Measurements from ENCODE around the gene PNPT1. TPM values are rescaled to one million over a fixed set of nuclear protein-coding genes. Genes with fewer than 3 reads are reported as not detected.

The PNPT1 gene
- total and polyA plus RNA-seq, 2 of the 8 experiments (the other 6 are each of a cell fraction or from before 2014, with no cell fraction given), result 8.3 to 40.2 TPM

GRCh38 chr2:55627915-55628314 lies 65.7 kb downstream of the PNPT1 start:
- Histone ChIP-seq H3K23me2 (ENCODE audit: low read depth, low read length) (no peaks in the 10 kb centered on the region), H4K91ac (replicated peaks; ENCODE audit: insufficient read length, low read length) (no peak overlapping the region), H3K14ac (ENCODE audit: insufficient read length) (no peak overlapping the region), H3K9me3 (ENCODE audit: insufficient read depth in 2 of 2, low read depth in 1 of 2, low read length in 1 of 2) (no peaks in the 10 kb centered on the region), H3K4me1 (replicated peaks in 1 of 4; ENCODE audit: control insufficient read depth in 3 of 4, insufficient read depth in 4 of 4, low read length in 3 of 4) (no peaks in the 10 kb centered on the region), H3K4me3 (ENCODE audit: extremely low read depth in 1 of 4, insufficient read depth in 2 of 4, low read depth in 3 of 4, low read length in 4 of 4) (no peak overlapping the region), H3K36me3 (ENCODE audit: control insufficient read depth in 2 of 4, insufficient read depth in 4 of 4, low read length in 3 of 4) (peaks cover 0 to under 1% (median 0%) of the 10 kb centered on the region in 4 experiments; a peak in 2 of 8 replicates), H3K27me3 (replicated peaks in 1 of 4; ENCODE audit: control insufficient read depth in 3 of 4, extremely low read depth in 1 of 4, insufficient read depth in 3 of 4, low read length in 3 of 4) (no peaks in the 10 kb centered on the region), H3K27ac (ENCODE audit: low read depth, low read length) (no peak overlapping the region), H2BK20ac (ENCODE audit: low read length) (no peak overlapping the region), H2AFZ (ENCODE audit: low read length) (no peak overlapping the region), H2BK5ac (ENCODE audit: low read depth, low read length) (no peak overlapping the region), H2AK5ac (ENCODE audit: low read depth, low read length) (no peak overlapping the region), H3K4me2 (ENCODE audit: insufficient read depth in 1 of 2, low read depth in 2 of 2, low read length in 2 of 2) (no peak overlapping the region), H2BK120ac (replicated peaks; ENCODE audit: low read depth, low read length) (no peak overlapping the region), H4K5ac (ENCODE audit: insufficient read length, low read depth, low read length) (no peak overlapping the region), H3K18ac (ENCODE audit: extremely low read depth, low read length) (no peak overlapping the region), H3K9ac (replicated peaks in 1 of 4; ENCODE audit: extremely low read depth in 1 of 4, low read depth in 3 of 4, low read length in 3 of 4) (no peak overlapping the region), H3K79me2 (ENCODE audit: control insufficient read depth in 1 of 2, insufficient read depth in 2 of 2, low read length in 2 of 2) (peaks cover 0 to 2% of the 10 kb centered on the region in 2 experiments; a peak in 1 of 4 replicates), H3K79me1 (ENCODE audit: low read depth, low read length) (peaks cover 5% of the 10 kb centered on the region; the same call in 1 of the 2 replicates), H3K4ac (replicated peaks; ENCODE audit: insufficient read length, low read depth, low read length) (no peak overlapping the region), H2BK12ac (ENCODE audit: low read depth, low read length) (no peak overlapping the region), H4K20me1 (replicated peaks in 1 of 2; ENCODE audit: control insufficient read depth in 1 of 2, insufficient read depth in 2 of 2, low read length in 2 of 2) (no peaks in the 10 kb centered on the region), H2BK15ac (ENCODE audit: low read length) (no peak overlapping the region), H4K8ac (ENCODE audit: extremely low read depth, insufficient read depth, low read length) (no peak overlapping the region), H3K23ac (ENCODE audit: insufficient read length) (no peak overlapping the region), H3K56ac (replicated peaks; ENCODE audit: insufficient read length, low read depth, low read length) (no peak overlapping the region)
- 85% methylated on average over 1 of the region's 1 CpG; no CpG with 5 or more reads in 1 of the 2 experiments for WGBS, 2 experiments (ENCODE audit: extremely low coverage in 1 of 2, insufficient coverage in 1 of 2, insufficient read length in 1 of 2, insufficient replicate concordance in 2 of 2, low coverage in 1 of 2, low lambda C conversion rate in 2 of 2, missing lambda C conversion rate in 1 of 2)
- FAIRE-seq (no peak), DNase-seq (ENCODE audit: low read depth in 1 of 2, low spot score in 2 of 2) (no peak)
- ChIA-PET POLR2A (ENCODE audit: partially characterized antibody) (no interaction called here), CTCF (ENCODE audit: partially characterized antibody) (no interaction called here)
- no peak for TF ChIP-seq PHF8 (conservative IDR thresholded peaks at IDR 0.05; ENCODE audit: low read depth, low read length)
- no peak for TF ChIP-seq HDAC6 (IDR thresholded peaks at IDR 0.05; ENCODE audit: low read depth, low read length)
- TF ChIP-seq KDM1A (IDR thresholded peaks at IDR 0.05; ENCODE audit: borderline replicate concordance, low read length), result 0 out of 2 replicates have a peak, but pooled peaks have one; percentile 48
- TF ChIP-seq JUN (IDR thresholded peaks at IDR 0.05; ENCODE audit: low read depth, low read length), result no peak
